HG02840 (cell line): ENCODE results near the gene ZNF710.

Experiments used
- ATAC-seq: cut with Tn5 transposase; IDR thresholded peaks from one replicate; pipeline ENCODE4 v1.9.1; 2021; ENCODE audit warnings: mild to moderate bottlenecking, moderate library complexity, moderate number of reproducible peaks; ENCODE audit not compliant: unreplicated experiment, low FRiP score

Gene ZNF710

DNA sequence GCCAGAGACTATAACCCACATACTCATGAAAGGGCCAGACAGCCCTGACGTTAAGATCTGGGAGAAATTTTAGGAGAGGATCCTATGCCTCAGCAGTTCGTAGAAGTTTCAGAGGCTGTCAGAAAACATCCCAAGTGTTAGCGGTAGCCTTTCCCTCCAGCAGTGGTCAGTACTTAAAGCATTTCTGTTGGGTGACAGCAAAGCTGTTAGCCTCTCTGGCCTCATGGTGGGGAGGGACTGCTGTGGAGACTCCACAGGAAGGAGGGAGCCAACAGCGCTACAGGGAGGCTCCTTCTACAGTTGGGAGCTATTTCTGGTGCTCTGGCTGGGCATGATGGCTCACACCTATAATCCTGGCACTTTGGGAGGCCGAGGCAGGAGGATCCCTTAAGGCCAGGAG lies 73.8 kb downstream of the ZNF710 start:
- no peak for ATAC-seq

DNA sequence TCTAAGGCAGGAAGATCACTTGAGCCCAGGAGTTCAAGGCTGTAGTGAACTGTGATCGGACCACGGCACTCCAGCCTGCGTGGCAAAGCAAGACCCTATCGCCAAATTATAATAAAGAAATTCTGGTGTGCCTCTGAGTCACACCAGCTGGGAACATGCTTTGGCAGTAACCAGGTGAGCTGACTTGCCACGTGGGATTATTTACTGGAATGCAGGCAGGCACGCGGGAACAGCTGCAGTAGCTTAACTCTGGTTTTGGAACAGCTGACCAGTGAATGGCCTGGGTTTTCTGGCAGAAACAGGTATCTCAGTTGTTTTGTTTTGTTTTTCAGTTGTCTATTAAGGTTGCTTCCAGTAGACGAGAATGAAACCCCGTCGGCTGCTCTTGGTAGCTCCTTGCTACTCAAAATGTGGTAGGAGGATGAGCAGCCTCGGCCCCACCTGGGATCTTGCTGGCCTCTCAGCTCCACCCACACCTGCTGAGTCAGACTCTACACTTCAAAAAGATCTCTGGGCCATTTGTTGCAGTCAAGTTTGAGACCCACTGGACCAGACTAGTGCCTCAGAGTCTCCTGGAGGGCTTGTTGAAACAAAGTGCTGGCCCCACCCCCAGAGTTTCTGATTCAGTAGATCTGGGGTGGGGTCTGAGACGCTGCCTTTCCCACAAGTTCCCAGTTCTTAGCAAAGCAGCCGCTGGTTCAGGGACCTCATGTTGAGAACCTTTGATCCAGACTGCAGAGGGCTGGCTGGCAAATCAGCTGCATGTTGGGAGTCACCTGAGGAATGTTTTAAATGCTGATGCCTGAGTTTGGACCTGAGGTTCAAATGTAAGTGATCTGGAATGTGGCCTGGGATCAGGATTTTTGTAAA lies 74.5 kb downstream of the ZNF710 start:
- no peak for ATAC-seq

DNA sequence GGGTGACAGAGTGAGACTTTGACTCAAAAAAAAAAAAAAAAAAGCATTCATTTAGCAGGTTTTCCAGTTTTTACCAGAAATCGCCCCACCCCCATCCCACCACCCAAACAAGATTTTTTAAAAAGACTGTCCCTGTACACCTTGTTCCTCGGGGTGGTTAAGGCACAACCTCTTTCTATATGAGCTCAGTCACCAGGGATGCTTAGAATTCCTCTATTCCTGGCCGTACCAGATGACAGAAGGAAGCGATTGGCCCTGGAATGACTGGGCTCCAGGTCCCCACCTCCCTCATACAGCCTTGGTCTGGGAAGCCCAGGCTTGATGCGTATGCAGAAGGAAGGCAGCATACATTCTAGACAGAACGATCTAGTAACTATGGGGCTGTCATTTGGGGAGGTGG lies 75.6 kb downstream of the ZNF710 start:
- ATAC-seq, result no peak

DNA sequence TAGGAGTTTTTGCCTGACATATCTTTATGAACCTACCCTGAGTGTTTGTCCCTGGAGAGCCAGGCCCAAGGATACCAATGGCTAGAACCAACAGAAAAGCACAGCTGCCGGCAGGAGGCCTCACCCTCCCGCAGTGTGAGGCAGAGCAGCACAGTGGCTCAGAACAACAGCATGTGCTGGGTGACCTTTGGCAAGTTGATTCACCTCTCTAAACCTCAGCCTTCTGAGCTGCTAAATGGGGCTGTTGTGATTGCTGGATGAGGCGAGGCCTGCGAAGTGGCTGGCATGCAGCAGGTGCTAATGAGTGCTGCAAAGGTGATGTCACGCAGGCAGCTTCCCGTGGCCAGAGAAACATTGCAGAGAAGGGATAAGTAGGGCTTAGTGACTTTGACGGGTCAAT lies 77.8 kb downstream of the ZNF710 start:
- no peak for ATAC-seq

DNA sequence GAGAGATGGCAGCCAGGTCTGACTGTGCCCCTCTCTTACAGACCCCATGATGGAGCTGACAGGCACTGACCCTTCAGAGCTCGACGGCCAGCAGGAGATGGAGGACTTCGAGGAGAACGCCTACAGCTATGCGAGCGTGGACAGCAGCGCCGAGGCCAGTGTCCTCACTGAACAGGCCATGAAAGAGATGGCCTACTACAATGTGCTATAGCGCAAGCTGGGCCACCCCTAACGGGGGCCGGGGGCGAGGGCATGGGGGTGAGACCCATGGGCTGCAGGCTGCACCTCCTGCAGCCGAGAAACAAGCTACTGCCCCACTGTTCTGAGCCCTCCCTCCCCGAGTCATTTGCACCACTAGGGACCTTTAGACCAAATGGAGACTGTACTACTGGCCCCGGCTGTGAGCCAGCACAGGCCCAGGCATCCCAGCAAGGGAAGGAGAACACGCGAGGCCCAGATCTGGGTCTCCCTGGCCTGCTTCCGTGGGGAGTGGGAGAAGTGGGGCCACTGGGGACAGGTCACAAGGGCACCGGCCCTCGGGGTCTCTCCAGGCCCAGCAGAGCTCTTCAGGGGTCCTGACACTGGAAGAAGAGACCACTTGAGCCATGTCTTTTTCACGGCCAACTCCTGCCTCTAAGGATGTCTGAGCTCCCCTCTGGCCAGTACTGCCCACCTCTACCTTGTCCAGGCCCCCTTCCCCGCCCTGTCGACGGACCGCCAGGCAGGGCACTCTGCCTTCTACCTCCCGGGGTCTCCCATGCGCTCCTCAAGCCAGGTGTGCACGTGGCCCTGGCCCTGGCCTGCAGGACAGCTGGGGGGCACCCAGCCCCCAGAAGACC lies 78.7 kb downstream of the ZNF710 start:
- ATAC-seq, result no peak

DNA sequence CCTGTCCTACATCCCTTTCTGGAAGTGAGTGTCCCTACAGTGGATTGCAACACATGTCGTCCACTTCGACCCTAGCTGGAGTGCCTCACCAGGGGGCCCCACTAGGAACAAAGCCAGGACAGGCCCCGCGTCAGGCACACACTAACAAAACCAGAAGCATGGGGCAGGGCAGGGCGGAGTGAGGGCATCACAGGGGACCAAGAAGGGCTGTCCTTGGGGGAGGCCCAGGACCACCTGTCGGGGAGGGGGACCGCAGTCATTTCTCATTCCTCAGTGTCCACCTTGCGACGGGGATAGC lies 79.3 kb downstream of the ZNF710 start:
- ATAC-seq, result no peak

DNA sequence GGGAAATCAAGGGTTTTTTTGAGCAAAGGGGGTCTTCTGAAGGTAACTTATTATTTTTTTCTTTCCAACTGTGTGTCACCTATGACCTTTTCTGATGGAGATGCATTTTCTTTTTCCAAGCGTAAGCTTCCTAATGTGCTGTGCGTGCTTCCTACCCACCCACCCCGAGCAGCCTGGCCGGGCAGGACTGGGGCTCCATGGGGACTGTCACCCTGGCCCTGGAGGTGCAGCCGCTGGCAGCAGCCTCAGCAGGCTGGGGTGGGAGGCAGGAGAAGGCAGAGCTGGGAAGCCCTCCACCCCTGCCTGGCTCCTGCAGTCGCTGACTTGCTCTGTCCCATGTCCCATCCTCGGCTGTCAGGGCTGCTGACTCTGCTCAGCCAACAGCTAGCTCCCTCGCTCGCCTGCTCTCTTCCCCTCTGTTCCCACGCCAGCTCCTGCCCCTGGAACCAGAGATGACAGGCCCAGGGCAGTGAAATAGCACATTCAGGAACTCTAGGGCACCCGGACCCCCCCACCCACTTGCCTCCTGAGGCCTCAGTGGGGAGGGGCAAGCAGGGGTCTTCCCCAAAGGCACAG lies 79.8 kb downstream of the ZNF710 start:
- no peak for ATAC-seq

DNA sequence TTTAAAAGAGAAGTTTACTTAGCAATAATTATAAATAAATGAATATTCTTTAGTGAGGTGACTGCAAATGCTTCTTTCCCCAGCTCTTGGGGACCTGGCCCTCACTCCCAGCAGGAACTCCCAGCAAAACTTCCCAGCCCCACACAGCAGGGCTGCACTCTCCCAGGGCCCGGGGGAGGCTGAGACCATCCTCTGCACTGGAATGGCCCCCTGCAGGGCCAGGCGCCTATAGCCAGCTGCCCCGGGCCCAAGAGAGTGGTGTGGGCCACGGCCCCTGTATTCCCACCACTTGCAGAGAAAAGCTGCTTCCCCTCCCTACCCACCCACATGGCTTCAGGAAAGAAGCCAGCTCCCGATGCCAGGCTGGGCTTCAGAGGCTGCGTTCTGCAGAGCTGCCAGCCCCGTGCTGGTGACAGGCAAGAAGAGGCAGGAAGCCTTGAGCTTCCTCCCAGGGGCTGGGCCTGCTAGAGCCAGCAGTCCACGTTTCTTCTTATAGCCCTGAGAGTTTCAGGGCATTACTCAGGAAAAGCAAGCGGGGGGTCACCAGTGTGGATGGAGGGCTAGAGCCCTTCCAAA lies 81.1 kb downstream of the ZNF710 start:
- ATAC-seq, result no peak

DNA sequence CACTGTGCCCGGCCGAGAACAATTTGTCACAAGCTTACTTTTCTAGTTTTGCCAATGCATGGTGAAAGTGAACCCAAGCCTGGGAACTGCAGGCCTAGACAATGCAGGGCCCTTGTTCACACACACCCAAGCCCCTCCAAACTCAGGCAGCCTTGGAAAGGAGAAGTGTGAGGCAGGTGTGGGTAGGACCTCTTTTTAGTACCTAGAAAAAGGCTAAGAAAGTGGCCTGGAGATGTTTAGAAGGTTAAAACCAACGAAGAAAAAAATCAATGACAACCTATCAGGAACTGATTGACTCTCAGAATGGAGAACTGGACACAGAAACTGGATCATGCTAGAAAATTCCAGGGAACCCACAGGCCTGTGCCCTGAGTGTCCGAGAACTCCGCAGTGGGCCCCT lies 82.3 kb downstream of the ZNF710 start:
- no peak for ATAC-seq

DNA sequence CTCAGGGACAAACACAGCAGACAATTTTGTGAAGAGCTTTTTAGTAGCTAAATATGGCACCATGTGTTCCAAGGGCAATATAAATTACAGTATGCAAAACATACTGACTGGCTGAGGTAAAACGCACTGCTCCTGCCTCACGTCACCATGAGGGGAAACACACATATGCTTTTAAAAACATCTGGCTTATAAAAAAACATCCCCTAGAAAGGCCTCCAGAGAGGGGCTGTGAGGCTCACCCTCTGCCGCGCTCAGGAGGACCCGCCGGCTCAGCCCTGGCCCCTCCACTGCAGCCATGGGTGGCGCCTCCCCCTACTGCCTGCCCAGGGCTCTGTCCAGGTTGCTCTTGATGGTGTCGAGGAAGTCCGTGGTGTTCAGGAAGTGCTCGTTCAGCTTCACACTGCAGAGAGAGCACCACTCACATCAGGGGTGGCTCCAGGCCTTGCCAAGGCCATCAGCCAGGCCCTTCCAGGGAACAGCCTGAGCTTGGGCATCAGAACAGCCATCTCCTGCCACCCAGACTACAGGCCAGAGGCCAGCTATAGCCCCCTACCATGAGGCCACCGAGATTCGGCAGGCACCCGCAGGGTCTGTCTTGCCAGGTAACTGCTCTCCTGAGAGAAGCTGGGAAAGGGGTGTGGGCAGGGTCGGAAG lies 83.0 kb downstream of the ZNF710 start:
- no peak for ATAC-seq

DNA sequence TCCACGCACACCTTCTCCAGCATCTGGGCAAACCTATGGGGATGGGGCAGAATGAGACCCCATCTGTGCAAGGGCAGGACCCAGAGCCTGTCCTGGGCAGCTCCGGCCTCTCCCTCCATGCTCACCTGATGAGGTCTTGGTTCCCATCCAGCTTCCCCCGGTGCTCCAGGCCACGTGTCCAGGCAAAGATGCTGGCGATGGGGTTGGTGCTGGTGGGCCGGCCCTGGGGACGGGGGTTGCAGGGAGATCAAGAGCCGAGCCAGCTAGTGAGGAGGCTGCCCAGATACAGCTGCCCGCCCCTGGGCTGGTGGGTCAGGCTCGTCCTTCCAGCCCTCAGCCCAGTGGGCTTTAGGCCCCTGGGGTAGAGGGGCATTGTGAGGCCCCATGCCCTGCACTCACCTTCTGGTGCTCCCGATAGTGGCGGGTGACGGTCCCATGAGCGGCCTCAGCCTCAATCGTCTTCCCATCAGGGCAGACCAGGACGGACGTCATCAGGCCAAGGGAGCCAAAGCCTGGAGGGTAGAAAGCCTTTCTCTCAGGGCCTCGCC lies 83.8 kb downstream of the ZNF710 start:
- ATAC-seq, result no peak

DNA sequence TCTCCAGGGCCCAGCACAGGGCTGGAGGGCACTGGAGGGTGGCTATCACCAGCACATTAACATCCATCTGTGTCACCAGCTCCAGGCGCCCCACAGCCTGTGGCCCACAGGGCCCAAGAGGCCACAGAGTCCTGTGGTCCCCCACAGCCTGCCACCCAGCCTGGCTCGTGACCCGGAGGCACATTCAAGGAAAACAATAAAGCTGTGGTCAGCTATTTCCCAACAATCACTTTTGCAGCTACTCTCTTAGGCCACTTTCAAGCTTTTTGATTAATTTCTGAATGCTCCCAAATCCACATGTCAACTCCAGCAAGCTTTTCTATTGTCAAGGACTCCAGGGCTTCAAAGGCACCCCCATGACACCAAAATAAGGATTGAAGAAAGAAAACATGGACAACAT lies 84.4 kb downstream of the ZNF710 start:
- ATAC-seq, result no peak

DNA sequence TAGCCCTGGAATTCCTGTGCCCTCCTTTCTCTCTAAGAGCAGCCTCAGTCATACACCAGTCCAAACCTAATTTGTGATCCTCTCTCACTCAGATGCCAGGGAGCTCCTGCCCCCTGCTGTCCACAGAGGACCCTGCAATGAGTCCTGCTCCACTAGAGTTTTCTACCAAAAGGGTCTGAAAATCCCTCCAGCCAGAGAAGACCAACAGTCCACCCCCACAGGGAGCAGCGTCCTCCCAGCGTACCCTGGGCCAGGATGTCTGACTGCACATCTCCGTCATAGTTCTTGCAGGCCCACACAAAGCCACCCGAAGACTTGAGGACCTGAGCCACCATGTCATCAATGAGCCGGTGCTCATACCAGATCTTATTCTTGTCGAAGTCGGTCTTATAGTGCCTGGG lies 85.7 kb downstream of the ZNF710 start:
- ATAC-seq, result no peak

DNA sequence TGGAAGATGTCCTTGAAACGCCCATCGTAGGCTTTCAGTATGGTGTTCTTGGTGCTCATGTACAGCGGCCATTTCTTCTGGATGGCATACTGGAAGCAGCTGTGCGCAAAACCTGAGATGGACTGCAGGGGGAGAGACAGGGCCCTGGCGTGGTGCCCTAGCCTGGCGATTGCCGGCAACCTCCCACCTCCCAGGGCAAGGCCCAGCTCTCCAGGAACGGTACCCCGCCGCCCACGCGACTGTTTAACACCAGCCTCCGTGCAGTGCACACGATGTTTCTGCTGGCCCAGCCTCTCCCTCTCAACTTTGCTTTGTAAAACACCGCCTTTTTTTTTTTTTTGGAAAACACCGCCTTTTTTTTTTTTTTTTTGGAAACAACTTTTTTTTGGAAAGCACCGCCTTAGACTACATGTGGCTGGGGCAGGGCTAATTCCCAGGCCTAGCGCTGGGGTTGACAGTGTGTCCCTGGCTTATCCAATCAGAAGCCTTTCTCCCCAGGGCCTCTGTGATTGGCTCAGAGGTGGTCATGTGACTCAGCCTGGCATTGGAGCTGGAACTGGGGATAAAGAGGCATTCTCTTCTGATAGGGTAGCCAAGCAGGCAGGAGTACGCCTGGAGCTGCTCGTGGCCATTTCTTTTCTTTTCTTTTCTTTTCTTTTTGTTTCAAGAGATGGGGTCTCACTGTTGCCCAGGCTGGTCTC lies 86.5 kb downstream of the ZNF710 start:
- no peak for ATAC-seq

DNA sequence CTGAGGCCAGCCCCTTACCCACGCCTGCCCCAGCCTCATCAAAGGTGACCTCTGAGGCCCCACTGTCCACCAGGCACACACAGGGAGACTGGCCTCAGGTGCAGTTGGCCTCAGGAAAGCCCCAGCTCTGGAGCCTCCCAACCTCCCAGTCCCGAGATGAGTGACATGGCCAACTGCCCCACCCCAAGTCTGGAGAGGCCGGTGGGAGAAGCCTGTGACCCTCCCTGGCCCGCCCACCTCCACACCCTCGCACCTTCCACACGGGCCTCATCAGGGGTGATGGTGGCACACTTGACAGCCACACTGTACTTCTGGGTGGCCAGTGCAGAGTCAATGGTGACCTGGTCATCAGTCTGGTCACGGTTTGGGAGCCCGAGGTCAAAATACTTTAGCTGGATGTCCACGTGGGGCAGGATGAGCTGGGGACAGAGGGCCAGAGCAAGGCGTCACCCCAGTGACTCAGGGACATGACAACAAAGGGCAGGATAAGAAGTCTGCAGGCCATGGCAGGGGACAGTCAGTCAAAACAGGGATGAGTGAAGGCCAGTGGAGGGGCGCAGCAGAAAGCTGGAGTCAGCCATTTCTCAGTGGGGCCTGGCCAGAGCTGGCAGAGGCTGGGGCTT lies 89.2 kb downstream of the ZNF710 start:
- no peak for ATAC-seq

DNA sequence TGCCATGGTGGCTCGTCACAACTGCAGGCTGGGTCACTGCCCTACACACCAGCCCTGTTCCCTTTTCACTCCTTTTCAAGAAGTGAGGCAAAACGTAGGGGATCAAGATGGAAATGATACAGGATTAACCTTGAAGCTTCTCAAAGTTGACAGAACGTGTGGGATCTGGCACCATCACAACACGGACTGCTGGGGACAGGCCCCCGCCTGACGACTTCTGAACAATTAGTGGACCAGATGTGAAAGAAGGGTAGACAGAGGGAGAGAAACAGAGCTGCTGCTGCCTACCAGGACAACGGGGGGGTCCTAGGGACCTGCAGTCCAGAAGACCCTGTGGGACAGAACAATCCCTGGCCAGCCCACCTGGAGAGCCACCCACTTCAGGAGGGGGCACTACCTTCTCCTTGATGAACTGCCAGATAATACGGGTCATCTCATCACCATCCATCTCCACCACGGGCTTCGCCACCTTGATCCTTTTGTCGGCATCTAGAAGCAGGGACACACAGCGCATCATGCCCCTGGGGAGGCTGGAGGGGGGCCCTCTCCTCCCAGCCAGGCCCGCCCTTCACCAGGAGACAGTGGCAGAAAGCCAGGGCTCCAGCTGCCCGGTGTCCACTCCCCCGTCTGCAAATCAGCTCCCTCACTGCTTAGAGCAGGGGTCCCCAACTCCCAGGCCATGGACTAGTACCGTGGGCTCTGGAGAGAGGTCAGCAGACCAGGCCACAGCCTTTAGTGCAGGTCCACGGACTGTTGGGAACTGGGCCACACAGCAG lies 90.2 kb downstream of the ZNF710 start:
- no peak for ATAC-seq

DNA sequence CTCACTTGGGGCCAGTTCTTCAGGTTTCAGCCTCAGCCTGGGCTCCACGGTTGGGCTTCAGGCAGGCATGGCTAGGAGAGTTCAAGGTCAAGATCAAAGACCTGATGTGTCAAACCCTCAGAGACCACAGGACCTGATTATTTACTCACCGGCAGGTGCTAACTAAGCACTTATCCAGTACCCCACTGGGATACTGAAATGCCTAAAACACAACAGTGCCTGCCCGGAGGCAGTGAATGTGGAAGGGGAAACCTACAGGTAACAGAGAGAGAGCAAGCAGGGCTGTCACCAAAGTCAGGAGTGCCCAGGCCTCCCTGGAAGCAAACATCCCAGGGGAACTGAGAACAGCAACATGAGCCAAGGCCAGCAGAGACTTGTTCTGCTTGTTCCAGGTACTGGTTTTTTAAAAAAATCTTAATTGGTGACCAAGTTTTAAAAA lies 94.4 kb downstream of the ZNF710 start:
- ATAC-seq, result no peak

DNA sequence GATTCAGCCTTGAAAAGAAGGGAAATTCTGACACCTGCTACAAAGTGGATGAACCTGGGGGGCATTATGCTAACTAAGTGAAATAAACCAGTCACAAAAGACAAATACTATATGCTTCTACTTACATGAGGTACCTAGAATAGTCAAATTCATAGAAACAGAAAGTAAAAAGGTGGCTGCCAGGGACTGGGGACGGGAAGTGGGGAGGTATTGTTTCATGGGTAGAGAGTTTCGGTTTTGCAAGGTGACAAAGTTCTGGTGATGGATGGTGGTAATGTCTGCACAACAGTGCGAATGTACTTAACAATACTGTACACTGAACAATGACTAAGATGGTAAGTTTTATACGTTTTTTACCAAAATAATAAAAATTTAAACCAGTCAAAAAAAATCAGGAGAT lies 96.4 kb downstream of the ZNF710 start:
- ATAC-seq, result peak; percentile 64
